GM19035 (cell line): ENCODE results near the gene TOM1L2.

Experiments used
- ATAC-seq: cut with Tn5 transposase; IDR thresholded peaks from one replicate; pipeline ENCODE4 v1.9.1; 2021; ENCODE audit not compliant: unreplicated experiment

Gene TOM1L2

DNA sequence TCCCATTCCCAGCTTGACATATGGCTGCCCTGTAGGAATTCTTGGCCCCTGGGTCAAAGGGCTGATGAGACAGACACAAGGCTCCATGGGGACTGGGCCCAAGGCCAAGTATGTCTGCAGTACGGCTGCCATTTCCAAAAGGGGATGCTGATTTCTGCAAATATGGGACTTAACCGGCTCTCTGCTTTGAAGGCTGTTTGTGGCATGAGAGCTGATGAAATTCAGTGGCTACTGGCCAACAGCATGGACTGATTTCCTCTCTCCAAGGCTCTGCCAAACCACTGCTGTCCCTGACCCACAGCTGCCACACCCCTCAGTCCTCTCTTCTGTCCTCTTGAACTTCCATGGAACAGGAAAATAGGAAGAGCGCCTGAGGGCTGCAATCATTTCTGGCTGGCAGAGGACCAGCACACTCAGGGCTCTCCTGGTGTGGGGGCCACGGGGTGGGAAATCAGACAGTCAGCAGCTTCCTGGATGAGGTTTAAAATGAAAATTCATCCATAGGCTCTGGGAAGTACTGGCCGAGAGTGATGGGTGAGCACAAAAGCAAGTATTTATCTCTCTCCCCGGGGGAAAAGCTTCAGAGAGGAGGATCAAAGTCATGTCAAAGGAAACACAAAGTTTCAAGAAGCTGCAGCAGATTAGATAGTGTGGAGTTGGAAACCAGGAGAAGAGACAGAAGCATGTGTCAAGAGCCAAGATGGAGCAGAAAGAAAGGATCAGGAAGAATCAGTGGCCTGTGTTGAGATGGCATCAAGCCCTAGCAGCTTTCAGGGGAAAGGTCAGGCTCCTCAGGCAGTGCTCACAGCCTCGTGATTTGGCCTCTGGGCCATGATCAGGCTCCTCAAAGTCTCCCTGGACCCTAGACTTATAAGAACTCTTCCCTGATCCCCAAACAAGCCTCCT lies 71.3 kb downstream of the TOM1L2 start:
- ATAC-seq, result no peak

DNA sequence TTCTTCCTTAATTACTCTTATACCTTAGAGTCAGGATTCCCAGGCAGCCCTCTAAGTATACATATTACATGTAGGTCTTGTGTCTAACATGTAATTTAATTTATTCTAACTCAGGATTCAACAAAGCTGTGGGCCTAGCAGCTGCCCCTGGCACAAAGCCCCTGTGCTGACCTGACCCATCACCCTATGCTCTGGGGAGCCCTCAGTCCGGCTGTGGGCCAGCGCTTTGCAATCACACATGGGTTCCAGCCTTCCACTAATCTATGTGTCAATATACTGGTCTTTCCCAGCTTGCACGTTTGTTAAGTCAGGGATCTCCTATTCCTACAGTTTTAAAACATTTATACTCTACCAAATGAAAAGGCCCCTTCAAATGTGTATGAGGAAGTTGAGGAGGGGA lies 72.7 kb downstream of the TOM1L2 start:
- ATAC-seq, result no peak

- ATAC-seq, result no peak
Measured at GRCh38 chr17:17898673-17899072, 73.5 kb downstream of the TOM1L2 start.

DNA sequence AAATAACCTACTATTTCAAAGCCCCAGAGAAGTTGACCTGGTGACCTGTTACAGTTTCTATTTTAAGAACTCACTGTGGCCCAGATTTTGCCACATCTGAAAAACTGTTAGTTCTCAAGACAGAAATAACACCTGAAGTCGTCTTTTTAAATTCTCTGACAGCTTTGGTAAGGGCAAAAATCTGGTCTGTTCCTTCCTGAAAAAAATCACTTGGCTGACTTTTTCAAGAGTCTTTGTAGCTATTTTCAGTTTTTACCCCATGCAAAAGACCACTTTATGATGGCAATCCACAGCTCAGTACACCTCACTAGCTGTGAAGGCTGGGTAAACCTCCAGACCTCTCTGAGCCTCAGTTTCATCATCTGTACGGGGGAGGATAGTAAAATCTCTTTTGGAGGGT lies 74.8 kb downstream of the TOM1L2 start:
- ATAC-seq, result no peak

GRCh38 chr17:17896746-17897145 lies 75.5 kb downstream of the TOM1L2 start:
- ATAC-seq, result no peak

- ATAC-seq, result no peak
Measured at GRCh38 chr17:17893801-17894644, 78.2 kb downstream of the TOM1L2 start.

- no peak for ATAC-seq
Measured at GRCh38 chr17:17892731-17893130, 79.5 kb downstream of the TOM1L2 start.

- ATAC-seq, result no peak
Measured at GRCh38 chr17:17892009-17892408, 80.2 kb downstream of the TOM1L2 start.

GRCh38 chr17:17890773-17891759 lies 81.1 kb downstream of the TOM1L2 start:
- ATAC-seq, result no peak

DNA sequence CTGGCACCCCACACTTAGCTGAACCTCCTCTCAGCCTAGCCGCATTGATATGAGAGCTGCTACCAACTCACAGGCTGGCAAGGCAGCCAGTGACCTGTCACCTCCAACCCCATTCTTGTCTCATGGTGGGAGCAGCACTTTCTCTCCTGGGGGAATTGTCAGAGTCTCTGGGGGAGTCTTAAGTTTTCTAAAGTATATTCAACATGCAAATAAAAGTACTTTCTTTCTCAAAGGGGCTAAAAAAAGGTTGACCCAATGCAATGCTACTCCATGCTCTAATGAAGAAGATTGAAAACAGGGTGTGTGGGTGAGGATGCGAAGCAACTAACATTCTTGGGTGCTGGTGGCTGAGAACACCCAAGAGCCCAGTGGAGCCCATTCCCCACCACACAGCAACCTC lies 82.3 kb downstream of the TOM1L2 start:
- ATAC-seq, result no peak

DNA sequence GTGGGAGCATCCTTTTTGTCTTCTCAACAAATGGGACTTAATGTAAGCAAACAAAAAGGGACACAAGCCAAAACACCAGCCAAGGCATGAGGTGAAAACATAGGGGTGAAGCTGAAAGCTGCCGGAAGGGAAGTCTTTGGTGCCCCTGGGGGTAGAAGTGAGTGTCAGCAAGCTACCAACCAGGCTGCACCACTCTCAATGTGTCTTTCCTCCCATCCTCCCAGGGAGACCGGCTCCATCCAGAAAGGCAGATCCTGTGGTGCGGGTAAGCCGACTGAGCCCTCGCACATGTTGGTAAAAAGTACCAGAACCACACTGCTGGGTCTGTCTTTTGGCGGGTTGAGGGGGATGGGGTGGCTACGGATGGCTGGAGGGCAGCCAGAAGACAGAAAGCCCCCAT lies 83.4 kb downstream of the TOM1L2 start:
- ATAC-seq, result no peak

DNA sequence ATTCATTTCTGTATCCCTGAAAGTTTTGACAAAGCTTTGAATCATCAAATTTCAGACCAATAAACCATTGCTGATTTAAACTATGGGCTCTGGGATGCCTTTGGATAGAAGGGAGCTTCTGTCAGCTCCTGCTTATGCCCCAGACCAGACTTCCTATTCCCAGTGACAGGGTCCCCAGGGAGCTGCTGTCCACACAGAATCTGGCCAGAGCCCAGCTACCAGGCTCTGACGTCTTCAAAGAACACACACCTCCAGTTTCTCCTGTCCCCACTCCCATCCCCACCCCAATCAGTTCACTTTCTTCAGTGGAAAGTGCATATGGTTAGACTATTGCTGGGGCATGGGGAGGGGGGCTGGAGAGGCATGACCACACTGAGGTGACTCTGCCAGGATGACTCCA lies 83.8 kb downstream of the TOM1L2 start:
- no peak for ATAC-seq

- ATAC-seq, result no peak
Measured at GRCh38 chr17:17887752-17888304, 84.4 kb downstream of the TOM1L2 start.

DNA sequence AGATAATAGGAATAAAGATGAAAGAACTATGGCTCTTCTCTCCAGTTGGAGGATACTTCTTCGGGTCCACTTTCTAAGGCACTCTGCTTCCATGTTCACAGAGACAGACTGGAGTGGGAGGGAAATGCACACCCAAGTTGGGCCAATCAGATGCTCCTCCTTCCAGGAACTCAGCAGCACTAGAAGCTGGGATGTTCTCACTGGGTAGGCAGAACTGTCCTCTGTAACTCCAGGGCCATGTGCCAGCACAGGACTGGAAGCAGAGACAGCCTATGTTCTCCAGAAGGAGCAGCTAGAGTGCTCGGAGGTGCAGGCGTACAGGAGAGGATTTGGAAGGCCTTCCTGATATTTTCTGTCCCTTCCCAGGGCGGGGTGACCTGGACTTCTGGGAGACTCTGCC lies 85.5 kb downstream of the TOM1L2 start:
- no peak for ATAC-seq

GRCh38 chr17:17886226-17886625 lies 86.0 kb downstream of the TOM1L2 start:
- no peak for ATAC-seq

GRCh38 chr17:17884391-17885357 lies 87.5 kb downstream of the TOM1L2 start:
- ATAC-seq, result no peak

DNA sequence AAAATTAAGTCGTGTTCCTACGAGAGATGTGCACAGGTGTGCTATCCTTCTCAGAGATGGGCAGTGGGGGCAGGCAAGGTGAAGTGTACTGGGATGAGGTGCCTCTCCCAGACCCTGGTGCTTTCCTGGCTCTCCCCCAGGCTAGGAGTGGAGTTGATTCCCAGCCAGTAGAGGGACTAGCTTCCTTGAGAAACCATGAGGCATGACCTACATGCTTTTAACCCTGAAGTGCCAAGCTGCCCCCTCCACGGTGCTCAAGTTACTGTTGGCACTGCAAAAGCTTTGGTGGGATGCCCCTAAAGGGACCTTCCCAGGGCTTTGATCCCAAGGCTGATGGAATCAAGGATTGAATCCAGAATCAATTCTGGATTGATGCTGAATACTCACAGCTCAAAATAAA lies 88.4 kb downstream of the TOM1L2 start:
- no peak for ATAC-seq

DNA sequence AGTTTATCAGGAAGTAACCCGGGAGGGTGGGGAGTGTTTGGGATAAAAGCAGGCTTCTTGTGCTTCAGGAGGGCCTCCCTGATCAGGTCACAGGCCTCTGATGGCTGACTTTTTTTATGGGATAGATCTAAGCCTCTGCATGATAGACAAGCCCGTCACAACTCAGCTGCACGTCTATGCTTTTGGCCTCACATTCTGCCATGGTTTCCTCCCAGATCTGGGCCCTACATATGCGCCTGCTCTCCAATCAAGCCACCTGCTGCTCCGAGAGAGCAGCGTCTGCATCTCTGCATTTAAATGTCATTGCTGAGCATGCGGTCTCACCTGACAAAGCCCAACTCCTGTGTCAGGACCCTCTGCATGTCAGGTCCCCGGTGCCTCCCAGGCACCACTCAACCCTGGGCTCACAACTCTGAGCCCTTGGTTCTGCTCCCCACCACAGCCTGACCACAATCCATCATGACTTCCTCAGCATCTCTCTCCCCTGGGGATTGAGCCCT lies 90.1 kb downstream of the TOM1L2 start:
- no peak for ATAC-seq

DNA sequence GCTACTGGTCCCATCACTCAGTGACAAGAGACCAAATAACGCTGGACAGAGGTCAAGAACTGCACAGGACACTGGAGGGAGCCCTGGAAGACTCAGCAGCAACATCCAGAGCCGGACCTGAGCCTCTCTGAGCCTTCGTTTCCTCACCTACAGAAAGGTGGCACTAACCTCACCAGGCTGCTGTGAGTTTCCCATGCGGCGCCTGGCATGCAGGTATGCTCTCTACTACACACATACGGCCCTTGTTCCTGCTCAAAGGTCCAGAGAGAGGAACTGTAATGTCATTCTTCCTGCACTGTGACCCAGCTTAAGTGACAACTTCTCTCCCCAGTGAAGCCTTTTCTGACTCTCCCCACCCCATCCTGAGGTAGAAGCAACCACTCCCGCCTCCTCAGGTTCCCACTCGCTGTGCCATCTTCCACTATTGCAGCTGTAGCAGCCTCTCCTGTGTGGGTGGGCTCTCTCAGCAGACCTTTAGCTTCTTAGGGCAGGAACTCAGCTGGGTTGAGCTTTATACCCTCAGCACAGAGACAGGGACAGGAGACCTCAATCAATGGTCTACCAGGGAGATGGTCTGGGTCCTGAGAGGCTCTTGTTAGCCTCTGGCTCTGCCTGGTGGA lies 91.5 kb downstream of the TOM1L2 start:
- ATAC-seq, result no peak
